Upper lobe of right lung (tissue), 1 donor: ENCODE data around the gene SIPA1L3. TPM values are rescaled to one million over a fixed set of nuclear protein-coding genes. Genes with fewer than 3 reads are reported as not detected.

Experiments used
- ATAC-seq: fragments of 200-7000 bp; cut with Tn5 transposase; one replicate; pipeline ENCODE4 v1.9.1; 2020; ENCODE audit warnings: mild to moderate bottlenecking, moderate library complexity
- DNase-seq: peaks from one replicate; pipeline ENCODE4 v3.0.0-alpha.2; 2020
- H3K27ac ChIP-seq: fragments of 200-600 bp; one replicate; pipeline ENCODE4 v1.8.0; 2022
- H3K27me3 ChIP-seq: fragments of 200-600 bp; one replicate; pipeline ENCODE4 v1.8.0; 2022; ENCODE audit warnings: mild to moderate bottlenecking
- H3K36me3 ChIP-seq: fragments of 200-600 bp; one replicate; pipeline ENCODE4 v1.8.0; 2022
- H3K4me1 ChIP-seq: fragments of 200-600 bp; one replicate; pipeline ENCODE4 v1.8.0; 2022
- H3K4me3 ChIP-seq: fragments of 200-600 bp; one replicate; pipeline ENCODE4 v1.8.0; 2022; ENCODE audit warnings: mild to moderate bottlenecking
- H3K9me3 ChIP-seq: fragments of 200-600 bp; one replicate; pipeline ENCODE4 v1.8.0; 2022
- intact Hi-C: fragments of 100-400 bp; cut with DNase I; formaldehyde crosslinking; loops from one replicate; pipeline ENCODE4 v1.11.0; 2022
- total RNA-seq: library from RNA; stranded (reverse); fragmentation: NEBNext Ultra II Directional; extraction: Animal tissue kit (Norgen Biotek cat#: 25700); gene quantifications from one replicate; pipeline ENCODE4 v1.2.1, GENCODE V29; 2021
- TF ChIP-seq, protein P1 (sequence below): fragments of 200-600 bp; IDR thresholded peaks from one replicate; pipeline ENCODE4 v1.8.0; 2022; ENCODE audit warnings: antibody characterized with exemption
- donor health status: DM: no; HTN: yes; CAD: no; lungs with severe emphysema.

SIPA1L3 gene
- total RNA-seq, 1 donor from 2014 or later = 66.3 TPM

DNA sequence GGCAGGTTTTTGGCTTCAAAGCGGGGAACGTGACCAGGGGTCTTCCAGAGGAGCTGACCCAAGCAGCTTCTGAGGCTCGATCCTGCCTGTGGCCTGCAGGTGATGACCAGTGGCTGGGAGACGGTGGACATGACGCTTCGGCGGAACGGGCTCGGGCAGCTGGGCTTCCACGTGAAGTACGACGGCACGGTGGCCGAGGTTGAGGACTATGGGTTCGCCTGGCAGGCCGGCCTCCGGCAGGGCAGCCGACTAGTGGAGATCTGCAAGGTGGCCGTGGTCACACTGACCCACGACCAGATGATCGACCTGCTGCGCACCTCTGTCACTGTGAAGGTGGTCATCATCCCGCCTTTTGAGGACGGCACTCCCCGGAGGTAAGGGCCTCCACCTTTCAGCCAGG, 223.4 kb downstream of the SIPA1L3 start:
- intact Hi-C loops = no loop called here
- no peak overlapping the region for H3K27ac ChIP-seq
- no peak overlapping the region for H3K4me3 ChIP-seq
- no peaks in the 10 kb centered on the region for H3K4me1 ChIP-seq
- DNase-seq (no peak), ATAC-seq (no peak)
- TF ChIP-seq, protein P1, sequence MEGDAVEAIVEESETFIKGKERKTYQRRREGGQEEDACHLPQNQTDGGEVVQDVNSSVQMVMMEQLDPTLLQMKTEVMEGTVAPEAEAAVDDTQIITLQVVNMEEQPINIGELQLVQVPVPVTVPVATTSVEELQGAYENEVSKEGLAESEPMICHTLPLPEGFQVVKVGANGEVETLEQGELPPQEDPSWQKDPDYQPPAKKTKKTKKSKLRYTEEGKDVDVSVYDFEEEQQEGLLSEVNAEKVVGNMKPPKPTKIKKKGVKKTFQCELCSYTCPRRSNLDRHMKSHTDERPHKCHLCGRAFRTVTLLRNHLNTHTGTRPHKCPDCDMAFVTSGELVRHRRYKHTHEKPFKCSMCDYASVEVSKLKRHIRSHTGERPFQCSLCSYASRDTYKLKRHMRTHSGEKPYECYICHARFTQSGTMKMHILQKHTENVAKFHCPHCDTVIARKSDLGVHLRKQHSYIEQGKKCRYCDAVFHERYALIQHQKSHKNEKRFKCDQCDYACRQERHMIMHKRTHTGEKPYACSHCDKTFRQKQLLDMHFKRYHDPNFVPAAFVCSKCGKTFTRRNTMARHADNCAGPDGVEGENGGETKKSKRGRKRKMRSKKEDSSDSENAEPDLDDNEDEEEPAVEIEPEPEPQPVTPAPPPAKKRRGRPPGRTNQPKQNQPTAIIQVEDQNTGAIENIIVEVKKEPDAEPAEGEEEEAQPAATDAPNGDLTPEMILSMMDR = no peak
- H3K36me3 ChIP-seq = no peaks in the 10 kb centered on the region
- H3K9me3 ChIP-seq = no peaks in the 10 kb centered on the region
- no peaks in the 10 kb centered on the region for H3K27me3 ChIP-seq

DNA sequence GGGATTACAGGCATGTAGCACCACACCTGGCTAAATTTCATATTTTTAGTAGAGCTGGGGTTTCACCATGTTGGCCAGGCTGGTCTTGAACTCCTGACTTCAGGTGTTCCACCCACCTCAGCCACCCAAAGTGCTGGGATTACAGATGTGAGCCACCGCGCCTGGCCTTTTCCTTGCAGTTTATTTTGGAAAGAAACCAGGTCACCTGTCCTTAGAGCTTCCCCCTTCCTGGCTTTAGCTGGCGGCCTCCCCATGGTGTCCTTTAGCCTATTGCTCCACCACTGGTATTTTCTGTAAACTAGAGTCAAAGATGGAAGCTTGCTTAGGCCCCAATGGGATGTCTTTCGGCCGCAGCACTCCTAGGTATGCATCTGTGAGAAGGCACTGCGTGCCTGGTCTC, 225.8 kb downstream of the SIPA1L3 start:
- Histone ChIP-seq H3K9me3 (no peaks in the 10 kb centered on the region), H3K36me3 (no peaks in the 10 kb centered on the region)
- DNase-seq = no peak

DNA sequence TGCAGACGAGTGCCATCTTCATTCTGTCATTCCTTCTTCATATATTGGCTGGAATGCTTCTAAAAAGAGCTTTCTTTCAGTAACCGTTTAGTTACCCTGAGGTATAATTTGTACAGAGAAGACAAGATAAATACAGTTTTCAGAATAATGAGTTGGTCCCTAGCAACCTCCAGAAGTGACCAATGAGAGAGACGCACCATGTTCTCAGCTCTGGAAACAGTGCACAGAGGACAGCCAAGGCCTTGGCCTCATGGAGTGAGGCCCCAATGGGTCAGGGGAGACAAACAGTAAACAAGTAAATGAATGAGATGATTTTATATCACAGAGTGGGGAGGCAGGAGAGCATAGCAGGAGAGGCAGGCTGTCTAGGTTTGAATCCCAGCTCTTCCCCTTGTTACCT, 226.3 kb downstream of the SIPA1L3 start:
- H3K4me1 ChIP-seq = no peaks in the 10 kb centered on the region
- intact Hi-C loops = no loop called here
- H3K4me3 ChIP-seq = no peak overlapping the region
- no peak for ATAC-seq
- no peak for DNase-seq
- H3K9me3 ChIP-seq = no peaks in the 10 kb centered on the region
- no peaks in the 10 kb centered on the region for H3K36me3 ChIP-seq
- no peak overlapping the region for H3K27ac ChIP-seq
- TF ChIP-seq, protein P1 = no peak
- H3K27me3 ChIP-seq = no peaks in the 10 kb centered on the region

More for the DNA sequence above, 225.8 kb downstream of the SIPA1L3 start:
- H3K4me1 ChIP-seq = no peaks in the 10 kb centered on the region
- intact Hi-C loops = no loop called here
- no peak overlapping the region for H3K27ac ChIP-seq
- TF ChIP-seq, protein P1 = no peak
- no peak overlapping the region for H3K4me3 ChIP-seq
- no peaks in the 10 kb centered on the region for H3K27me3 ChIP-seq
- no peak for ATAC-seq

DNA sequence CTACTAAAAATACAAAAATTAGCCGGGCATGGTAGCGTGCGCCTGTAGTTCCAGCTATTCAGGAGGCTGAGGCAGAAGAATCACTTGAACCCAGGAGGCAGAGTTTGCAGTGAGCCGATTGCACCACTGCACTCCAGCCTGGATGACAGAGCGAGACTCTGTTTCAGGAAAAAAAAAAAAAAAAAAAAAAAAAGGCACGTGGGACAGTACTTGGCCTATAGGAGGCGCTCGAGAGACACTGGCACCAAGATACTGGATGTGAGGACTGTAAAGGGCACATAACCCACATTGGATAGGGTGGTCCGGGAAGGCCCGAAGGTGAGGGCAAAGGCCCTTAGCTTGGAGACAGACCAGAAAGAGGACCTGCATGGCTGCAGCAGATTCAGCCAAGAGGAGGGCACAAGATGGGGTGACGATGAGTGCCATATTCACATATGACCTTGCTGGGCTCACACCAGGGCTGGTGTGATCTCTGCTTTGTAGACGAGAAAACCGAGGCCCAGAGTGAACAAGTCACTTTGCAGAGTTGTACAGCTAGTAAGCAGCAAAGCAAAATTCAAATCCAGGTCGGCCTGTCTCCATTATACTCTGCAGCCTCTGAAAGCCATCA, 227.6 kb downstream of the SIPA1L3 start:
- ATAC-seq (peak; percentile 56), DNase-seq (no peak)
- H3K9me3 ChIP-seq = no peaks in the 10 kb centered on the region
- TF ChIP-seq, protein P1 = peak; percentile 44
- H3K4me1 ChIP-seq = no peaks in the 10 kb centered on the region
- intact Hi-C loops = no loop called here
- H3K4me3 ChIP-seq = no peak overlapping the region
- H3K27me3 ChIP-seq = no peaks in the 10 kb centered on the region
- H3K36me3 ChIP-seq = no peaks in the 10 kb centered on the region
- no peak overlapping the region for H3K27ac ChIP-seq

DNA sequence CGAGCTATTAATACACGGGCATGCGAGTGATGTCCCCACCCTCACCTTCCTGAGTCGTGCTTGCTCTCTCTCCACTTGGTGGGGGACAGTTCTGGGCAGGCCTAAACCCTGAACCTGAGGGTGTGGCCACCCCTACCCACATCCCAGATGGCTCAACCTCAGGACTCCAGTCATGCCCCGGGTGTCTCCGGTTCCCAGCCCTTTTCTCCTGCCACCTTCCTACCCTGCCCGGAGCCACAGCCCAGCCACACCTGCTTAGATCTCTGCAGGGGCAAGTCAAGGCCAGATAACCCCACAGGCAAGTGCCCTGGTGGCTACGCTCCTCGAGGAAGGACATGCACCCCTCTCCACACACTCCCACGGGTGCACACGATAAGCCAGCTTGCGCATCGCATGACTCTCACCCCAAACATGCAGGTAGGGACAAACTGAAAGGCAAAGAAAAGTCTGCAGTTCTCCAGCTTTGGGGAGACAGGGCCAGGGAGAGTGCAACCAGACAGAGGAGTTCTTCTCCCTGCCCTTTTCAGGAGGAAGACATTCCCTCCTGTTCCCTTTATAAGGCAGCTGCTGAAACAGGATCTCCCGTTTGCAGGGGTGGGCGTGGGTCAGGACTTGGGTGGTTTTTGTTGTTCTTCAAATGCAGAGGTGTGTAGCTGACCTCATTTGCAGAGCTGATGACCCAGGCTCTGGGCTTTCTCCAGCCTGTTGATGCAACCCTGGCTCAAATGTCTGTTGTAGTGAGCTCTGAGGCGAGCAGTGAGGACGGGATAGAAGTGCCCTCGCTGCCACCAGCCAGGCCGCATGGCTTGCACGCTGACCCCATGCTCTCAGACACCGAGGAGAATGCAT, 228.4 kb downstream of the SIPA1L3 start:
- no peaks in the 10 kb centered on the region for H3K27me3 ChIP-seq
- H3K9me3 ChIP-seq = no peaks in the 10 kb centered on the region
- peak; percentile 10 for ATAC-seq
- DNase-seq = no peak
- H3K27ac ChIP-seq = no peak overlapping the region
- intact Hi-C loops = no loop called here
- no peaks in the 10 kb centered on the region for H3K4me1 ChIP-seq
- H3K4me3 ChIP-seq = no peak overlapping the region
- no peaks in the 10 kb centered on the region for H3K36me3 ChIP-seq
- TF ChIP-seq, protein P1 = no peak
